ES-I3 (cell line): Measurements from ENCODE around the gene COL20A1.

Experiments used
- H3K36me3 ChIP-seq: 2 replicates; pipeline ENCODE4 v1.6.1; 2013; ENCODE audit warnings: mild to moderate bottlenecking, low read length, control low read depth, moderate library complexity; ENCODE audit not compliant: insufficient read depth
- H3K4me1 ChIP-seq: 2 replicates; pipeline ENCODE4 v1.6.1; 2013; ENCODE audit warnings: mild to moderate bottlenecking, control low read depth, low read length; ENCODE audit not compliant: insufficient read depth
- H3K9ac ChIP-seq: 2 replicates; pipeline ENCODE4 v1.6.1; 2013; ENCODE audit warnings: low read depth, mild to moderate bottlenecking, low read length, moderate library complexity
- H3K9me3 ChIP-seq: 2 replicates; pipeline ENCODE4 v1.6.1; 2013; ENCODE audit warnings: mild to moderate bottlenecking, low read length, moderate library complexity; ENCODE audit not compliant: control insufficient read depth, insufficient read depth

COL20A1 gene

GRCh38 chr20:63255931-63256704 is 36.9 kb upstream of the COL20A1 start:
- no peaks in the 10 kb centered on the region for H3K9me3 ChIP-seq
- no peak overlapping the region for H3K9ac ChIP-seq
- H3K4me1 ChIP-seq, result peaks cover 9% of the 10 kb centered on the region; the same call in 1 of the 2 replicates
- no peaks in the 10 kb centered on the region for H3K36me3 ChIP-seq

- Histone ChIP-seq H3K4me1 (peaks cover 16% of the 10 kb centered on the region; the same call in 1 of the 2 replicates), H3K9ac (no peak overlapping the region), H3K36me3 (no peaks in the 10 kb centered on the region), H3K9me3 (no peaks in the 10 kb centered on the region)
Observed at GRCh38 chr20:63256954-63257353, 36.0 kb upstream of the COL20A1 start.

- Histone ChIP-seq H3K9me3 (no peaks in the 10 kb centered on the region), H3K36me3 (no peaks in the 10 kb centered on the region), H3K4me1 (peaks cover 16% of the 10 kb centered on the region; the same call in 1 of the 2 replicates), H3K9ac (no peak overlapping the region)
Observed at GRCh38 chr20:63257629-63258028, 35.4 kb upstream of the COL20A1 start.

GRCh38 chr20:63258781-63259180 is 34.2 kb upstream of the COL20A1 start:
- Histone ChIP-seq H3K36me3 (no peaks in the 10 kb centered on the region), H3K9ac (no peak overlapping the region), H3K9me3 (no peaks in the 10 kb centered on the region), H3K4me1 (peaks cover 11% of the 10 kb centered on the region; the same call in 1 of the 2 replicates)

GRCh38 chr20:63259734-63260460 is 33.1 kb upstream of the COL20A1 start:
- Histone ChIP-seq H3K36me3 (no peaks in the 10 kb centered on the region), H3K9ac (no peak overlapping the region), H3K9me3 (no peaks in the 10 kb centered on the region), H3K4me1 (peaks cover 11% of the 10 kb centered on the region; the same call in 1 of the 2 replicates)

GRCh38 chr20:63260521-63260920 is 32.5 kb upstream of the COL20A1 start:
- Histone ChIP-seq H3K36me3 (no peaks in the 10 kb centered on the region), H3K4me1 (peaks cover 9% of the 10 kb centered on the region; the same call in 1 of the 2 replicates), H3K9ac (no peak overlapping the region), H3K9me3 (no peaks in the 10 kb centered on the region)

- Histone ChIP-seq H3K4me1 (peaks cover 7% of the 10 kb centered on the region; the same call in 1 of the 2 replicates), H3K9ac (no peak overlapping the region), H3K36me3 (no peaks in the 10 kb centered on the region), H3K9me3 (no peaks in the 10 kb centered on the region)
Observed at GRCh38 chr20:63261060-63261794, 31.8 kb upstream of the COL20A1 start.

- no peaks in the 10 kb centered on the region for H3K9me3 ChIP-seq
- no peak overlapping the region for H3K9ac ChIP-seq
- H3K4me1 ChIP-seq, result peaks cover 7% of the 10 kb centered on the region; the same call in 1 of the 2 replicates
- H3K36me3 ChIP-seq, result no peaks in the 10 kb centered on the region
Observed at GRCh38 chr20:63261795-63262528, 31.0 kb upstream of the COL20A1 start.

- Histone ChIP-seq H3K9me3 (no peaks in the 10 kb centered on the region), H3K9ac (no peak overlapping the region), H3K4me1 (peaks cover 7% of the 10 kb centered on the region; the same call in 1 of the 2 replicates), H3K36me3 (no peaks in the 10 kb centered on the region)
Observed at GRCh38 chr20:63262836-63263235, 30.1 kb upstream of the COL20A1 start.

GRCh38 chr20:63264000-63264399 is 29.0 kb upstream of the COL20A1 start:
- no peak overlapping the region for H3K9ac ChIP-seq
- H3K9me3 ChIP-seq, result no peaks in the 10 kb centered on the region
- no peaks in the 10 kb centered on the region for H3K36me3 ChIP-seq
- H3K4me1 ChIP-seq, result peaks cover 10% of the 10 kb centered on the region; the same call in 1 of the 2 replicates

- no peaks in the 10 kb centered on the region for H3K36me3 ChIP-seq
- H3K9ac ChIP-seq, result no peak overlapping the region
- peaks cover 12% of the 10 kb centered on the region; the same call in 1 of the 2 replicates for H3K4me1 ChIP-seq
- no peaks in the 10 kb centered on the region for H3K9me3 ChIP-seq
Observed at GRCh38 chr20:63264519-63264918, 28.5 kb upstream of the COL20A1 start.

- Histone ChIP-seq H3K4me1 (peaks cover 12% of the 10 kb centered on the region; the same call in 1 of the 2 replicates), H3K9ac (no peak overlapping the region), H3K9me3 (no peaks in the 10 kb centered on the region), H3K36me3 (no peaks in the 10 kb centered on the region)
Observed at GRCh38 chr20:63265891-63266515, 27.0 kb upstream of the COL20A1 start.

GRCh38 chr20:63267691-63268090 is 25.3 kb upstream of the COL20A1 start:
- no peak overlapping the region for H3K9ac ChIP-seq
- no peaks in the 10 kb centered on the region for H3K36me3 ChIP-seq
- peaks cover 5% of the 10 kb centered on the region; the same call in 1 of the 2 replicates for H3K4me1 ChIP-seq
- H3K9me3 ChIP-seq, result no peaks in the 10 kb centered on the region
